Thymus (tissue), 11 donors: ENCODE measurements around the gene MLLT10. TPM values are rescaled to one million over a fixed set of nuclear protein-coding genes. Genes with fewer than 3 reads are reported as not detected.

Source experiments
- DNase-seq, 9 donors: peaks; one replicate each; pipeline ENCODE4 v3.0.0-alpha.2; 2013; ENCODE audit warnings: low spot score in 9 of 9, low read depth in 6 of 9, missing footprints in 1 of 9
- H3K27ac ChIP-seq, 2 donors: one replicate each; pipeline ENCODE4 v1.5.1; 2013; ENCODE audit warnings: control low read depth in 1 of 2, low read depth in 1 of 2, low read length in 1 of 2, mild to moderate bottlenecking in 1 of 2, moderate library complexity in 1 of 2
- H3K27me3 ChIP-seq, 2 donors: one replicate each; pipeline ENCODE4 v1.5.1; 2013; ENCODE audit warnings: low read length in 1 of 2; ENCODE audit not compliant: control insufficient read depth in 2 of 2, insufficient read depth in 1 of 2
- H3K36me3 ChIP-seq, 2 donors: one replicate each; pipeline ENCODE4 v1.5.1; 2013; ENCODE audit warnings: low read length in 1 of 2, mild to moderate bottlenecking in 1 of 2, moderate library complexity in 1 of 2; ENCODE audit not compliant: control insufficient read depth in 2 of 2, insufficient read depth in 2 of 2
- H3K4me1 ChIP-seq, 2 donors: one replicate each; pipeline ENCODE4 v1.5.1; 2013; ENCODE audit warnings: low read length in 2 of 2; ENCODE audit not compliant: control insufficient read depth in 2 of 2, insufficient read depth in 2 of 2
- H3K4me3 ChIP-seq, 2 donors: one replicate each; pipeline ENCODE4 v1.5.1; 2013; ENCODE audit warnings: low read length in 2 of 2, control low read depth in 1 of 2, mild to moderate bottlenecking in 1 of 2
- H3K9me3 ChIP-seq, 2 donors: one replicate each; pipeline ENCODE4 v1.5.1; 2013; ENCODE audit warnings: low read length in 1 of 2, mild to moderate bottlenecking in 1 of 2; ENCODE audit not compliant: control insufficient read depth in 2 of 2, insufficient read depth in 1 of 2
- WGBS: extraction: QIAGEN DNeasy Blood & Tissue Kit; methylation state at CpG from one replicate; pipeline ENCODE4 v1.1.7; 2013; 5-methylcytosine and 5-hydroxymethylcytosine counted together
- polyA plus RNA-seq: library from polyadenylated mRNA; stranded (reverse); fragments of 200-250 nt; gene quantifications from one replicate; pipeline ENCODE4 v1.2.3, GENCODE V29; 2013
- total RNA-seq: library from RNA; stranded (reverse); fragments of 120-200 nt; gene quantifications from one replicate; pipeline ENCODE4 v1.2.4, GENCODE V29; 2013
- donor health status: healthy.

Gene MLLT10
- total and polyA plus RNA-seq, 2 donors: 23.0 to 27.9 TPM

DNA sequence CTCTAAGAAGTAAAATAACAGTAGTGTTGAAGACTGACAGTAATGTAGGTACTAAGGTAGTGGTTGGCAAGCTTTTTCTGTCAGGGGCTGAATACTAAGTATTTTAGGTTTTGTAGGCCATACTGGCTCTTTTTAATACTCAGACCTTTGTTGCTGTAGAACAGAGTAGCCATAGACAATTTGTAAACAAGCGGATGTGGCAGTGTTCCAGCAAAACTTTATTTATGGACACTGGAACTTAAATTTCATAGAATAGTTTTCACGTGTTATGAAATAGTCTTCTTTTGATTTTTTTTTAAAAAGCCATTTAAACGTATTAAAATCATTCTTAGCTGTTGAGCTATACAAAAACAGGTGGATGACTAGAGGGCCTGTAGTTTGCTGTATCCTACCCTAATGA, 121.2 kb downstream of the MLLT10 start:
- no peaks in the 10 kb centered on the region for H3K27me3 ChIP-seq
- WGBS: 98% methylated on average over 3 of the region's 3 CpGs
- peaks cover 4 to 13% of the 10 kb centered on the region in 2 donors for H3K36me3 ChIP-seq
- no peaks in the 10 kb centered on the region for H3K4me1 ChIP-seq
- H3K27ac ChIP-seq: no peak overlapping the region
- no peaks in the 10 kb centered on the region for H3K9me3 ChIP-seq
- H3K4me3 ChIP-seq: no peak overlapping the region
- no peak for DNase-seq

DNA sequence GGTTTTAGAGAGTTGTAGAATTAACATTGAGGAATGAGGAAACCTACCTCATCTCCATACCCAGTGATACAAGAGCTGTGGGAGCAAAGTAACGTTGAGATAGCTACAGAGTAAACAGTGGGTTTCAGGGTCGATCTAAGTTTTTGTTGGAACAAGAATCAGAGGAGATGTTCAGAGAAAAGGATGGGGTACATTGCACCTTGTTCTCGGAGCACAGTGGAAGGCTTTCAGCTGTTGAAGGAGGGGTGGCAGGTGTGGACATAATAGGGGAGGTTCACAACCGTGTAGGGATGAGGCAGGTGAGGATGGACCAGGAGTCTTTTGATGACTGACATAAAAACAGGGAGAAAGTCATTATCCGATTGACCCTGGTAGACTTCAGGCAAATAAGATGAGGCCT, 121.7 kb downstream of the MLLT10 start:
- WGBS: 97% methylated on average over 5 of the region's 5 CpGs
- no peak overlapping the region for H3K27ac ChIP-seq
- no peaks in the 10 kb centered on the region for H3K4me1 ChIP-seq
- H3K4me3 ChIP-seq: no peak overlapping the region
- no peaks in the 10 kb centered on the region for H3K9me3 ChIP-seq
- H3K36me3 ChIP-seq: peaks cover 4 to 13% of the 10 kb centered on the region in 2 donors
- no peak for DNase-seq
- no peaks in the 10 kb centered on the region for H3K27me3 ChIP-seq

DNA sequence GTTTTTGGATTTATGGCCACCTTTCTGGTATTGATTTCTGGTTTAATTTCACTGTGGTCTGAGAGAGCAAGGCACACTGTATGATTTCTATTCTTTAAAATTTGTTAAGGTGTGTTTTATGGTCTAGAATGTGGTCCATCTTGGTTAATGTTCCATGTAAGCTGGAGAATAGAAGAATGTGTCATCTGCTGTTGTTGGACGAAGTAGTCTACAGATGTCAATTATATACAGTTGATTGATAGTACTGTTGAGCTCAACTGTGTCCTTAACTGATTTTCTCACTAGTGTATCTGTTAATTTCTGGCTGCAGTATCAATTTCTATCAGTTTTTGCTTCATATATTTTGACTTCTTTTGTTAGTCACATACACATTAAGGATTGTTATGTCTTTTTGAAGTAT, 127.1 kb downstream of the MLLT10 start:
- H3K4me1 ChIP-seq: peaks cover 0 to 3% of the 10 kb centered on the region in 2 donors
- 96% methylated on average over 1 of the region's 1 CpG for WGBS
- no peak overlapping the region for H3K27ac ChIP-seq

DNA sequence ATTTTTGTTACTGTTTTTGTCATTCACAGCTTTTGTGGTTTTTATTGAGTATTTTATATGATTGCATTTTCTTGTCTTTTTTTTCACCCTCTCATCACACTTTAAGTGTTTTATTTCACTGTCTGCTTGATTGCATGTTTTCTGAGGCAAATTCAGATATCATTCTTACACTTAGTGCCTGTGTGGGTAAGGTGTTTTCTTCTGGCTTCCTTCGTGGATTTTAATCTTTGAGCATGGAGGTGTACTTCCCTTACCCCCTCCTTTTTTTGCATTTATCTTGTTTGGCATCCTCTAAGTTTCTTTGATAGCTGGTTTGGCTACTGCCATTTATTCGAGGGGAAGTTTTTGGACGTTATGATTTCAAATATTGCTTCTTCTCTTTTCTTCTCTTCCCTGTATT, 127.9 kb downstream of the MLLT10 start:
- WGBS: 38% methylated on average over 3 of the region's 3 CpGs
- Histone ChIP-seq H3K4me1 (peaks cover 0 to 3% of the 10 kb centered on the region in 2 donors), H3K9me3 (no peaks in the 10 kb centered on the region), H3K36me3 (peaks cover 4 to 10% of the 10 kb centered on the region in 2 donors), H3K27ac (no peak overlapping the region), H3K4me3 (no peak overlapping the region), H3K27me3 (no peaks in the 10 kb centered on the region)
- no peak for DNase-seq

More for the DNA sequence above, 127.1 kb downstream of the MLLT10 start:
- peaks cover 4 to 10% of the 10 kb centered on the region in 2 donors for H3K36me3 ChIP-seq
- no peaks in the 10 kb centered on the region for H3K27me3 ChIP-seq
- no peak for DNase-seq
- no peaks in the 10 kb centered on the region for H3K9me3 ChIP-seq
- no peak overlapping the region for H3K4me3 ChIP-seq

DNA sequence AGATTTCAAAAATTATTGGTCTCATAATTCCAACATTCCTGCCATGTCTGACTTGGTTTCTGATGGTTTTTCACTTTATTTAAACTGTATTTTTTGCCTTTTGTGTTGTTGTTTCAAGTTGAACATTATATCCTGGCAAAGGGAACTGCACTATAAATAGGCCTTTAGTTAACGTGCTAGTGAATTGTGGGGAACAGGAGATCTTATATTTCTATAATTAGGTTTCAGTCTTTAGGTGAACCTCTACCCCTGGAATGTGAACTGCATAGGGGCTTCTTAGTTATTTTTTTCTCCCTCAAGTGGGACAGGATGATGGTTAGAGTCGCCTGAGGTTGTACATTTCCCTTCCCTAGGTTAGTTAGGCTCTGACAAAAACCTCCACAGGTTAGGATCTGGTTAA, 128.6 kb downstream of the MLLT10 start:
- Histone ChIP-seq H3K4me1 (peaks cover 0 to 3% of the 10 kb centered on the region in 2 donors), H3K4me3 (no peak overlapping the region), H3K27me3 (no peaks in the 10 kb centered on the region), H3K27ac (no peak overlapping the region), H3K36me3 (peaks cover 4 to 10% of the 10 kb centered on the region in 2 donors), H3K9me3 (no peaks in the 10 kb centered on the region)
- 80% methylated on average over 2 of the region's 2 CpGs for WGBS
- no peak for DNase-seq

DNA sequence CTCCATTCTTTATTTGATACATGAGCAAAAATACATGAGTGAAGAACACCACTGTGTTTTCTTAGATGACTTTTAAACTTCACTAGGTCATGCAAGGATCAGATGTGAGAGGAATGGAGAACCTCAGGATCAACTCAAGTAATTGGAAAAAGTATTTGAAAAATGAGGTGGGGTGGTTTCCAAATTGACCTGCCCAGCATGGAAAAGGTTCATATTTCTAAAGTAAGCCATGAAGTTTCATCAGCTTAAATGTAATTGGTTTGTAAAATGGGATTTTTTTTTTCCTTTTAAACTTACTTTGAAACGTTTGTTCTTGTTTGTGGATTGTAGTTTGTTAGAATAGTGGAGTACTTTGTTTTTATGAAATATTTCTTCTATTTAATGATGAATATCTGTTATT, 134.8 kb downstream of the MLLT10 start:
- Histone ChIP-seq H3K27ac (no peak overlapping the region), H3K9me3 (no peaks in the 10 kb centered on the region), H3K4me1 (no peaks in the 10 kb centered on the region), H3K4me3 (no peak overlapping the region), H3K36me3 (peaks cover 11 to 17% of the 10 kb centered on the region in 2 donors), H3K27me3 (no peaks in the 10 kb centered on the region)
- 92% methylated on average over 1 of the region's 1 CpG for WGBS
- no peak for DNase-seq

DNA sequence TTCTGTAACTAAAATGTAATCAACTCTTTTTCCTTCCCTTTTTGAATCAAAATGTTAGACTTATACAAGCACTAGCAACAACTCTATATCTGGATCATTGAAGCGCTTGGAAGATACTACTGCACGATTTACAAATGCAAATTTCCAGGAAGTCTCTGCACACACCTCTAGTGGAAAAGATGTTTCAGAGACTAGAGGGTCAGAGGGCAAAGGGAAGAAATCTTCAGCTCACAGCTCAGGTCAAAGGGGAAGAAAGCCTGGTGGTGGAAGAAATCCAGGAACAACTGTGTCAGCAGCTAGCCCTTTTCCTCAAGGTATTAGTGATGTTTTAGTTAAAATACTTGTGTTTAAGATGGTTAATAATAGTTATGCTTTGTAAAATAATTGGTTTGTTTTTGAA, 136.4 kb downstream of the MLLT10 start:
- H3K27ac ChIP-seq: no peak overlapping the region
- WGBS: 96% methylated on average over 2 of the region's 2 CpGs

DNA sequence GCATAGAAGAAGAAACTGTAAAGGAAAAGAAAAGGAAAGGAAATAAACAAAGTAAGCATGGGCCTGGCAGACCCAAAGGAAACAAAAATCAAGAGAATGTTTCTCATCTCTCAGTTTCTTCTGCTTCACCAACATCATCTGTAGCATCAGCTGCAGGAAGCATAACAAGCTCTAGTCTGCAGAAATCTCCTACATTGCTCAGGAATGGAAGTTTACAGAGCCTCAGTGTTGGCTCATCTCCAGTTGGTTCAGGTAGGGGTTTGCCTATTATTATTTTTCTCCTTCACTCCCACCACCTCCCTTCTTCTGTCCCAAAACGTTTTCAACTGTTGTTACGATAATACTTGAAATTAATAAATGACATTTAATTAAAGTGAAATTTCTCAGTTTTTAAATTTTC, 139.6 kb downstream of the MLLT10 start:
- Histone ChIP-seq H3K36me3 (peaks cover 10 to 13% of the 10 kb centered on the region in 2 donors), H3K4me1 (no peaks in the 10 kb centered on the region), H3K9me3 (no peaks in the 10 kb centered on the region), H3K27me3 (no peaks in the 10 kb centered on the region), H3K27ac (no peak overlapping the region), H3K4me3 (no peak overlapping the region)
- DNase-seq: no peak
- WGBS: 93% methylated on average over 2 of the region's 2 CpGs

More for the DNA sequence above, 136.4 kb downstream of the MLLT10 start:
- no peaks in the 10 kb centered on the region for H3K9me3 ChIP-seq
- no peak for DNase-seq
- no peak overlapping the region for H3K4me3 ChIP-seq
- peaks cover 9 to 13% of the 10 kb centered on the region in 2 donors for H3K36me3 ChIP-seq
- H3K4me1 ChIP-seq: no peaks in the 10 kb centered on the region
- no peaks in the 10 kb centered on the region for H3K27me3 ChIP-seq

DNA sequence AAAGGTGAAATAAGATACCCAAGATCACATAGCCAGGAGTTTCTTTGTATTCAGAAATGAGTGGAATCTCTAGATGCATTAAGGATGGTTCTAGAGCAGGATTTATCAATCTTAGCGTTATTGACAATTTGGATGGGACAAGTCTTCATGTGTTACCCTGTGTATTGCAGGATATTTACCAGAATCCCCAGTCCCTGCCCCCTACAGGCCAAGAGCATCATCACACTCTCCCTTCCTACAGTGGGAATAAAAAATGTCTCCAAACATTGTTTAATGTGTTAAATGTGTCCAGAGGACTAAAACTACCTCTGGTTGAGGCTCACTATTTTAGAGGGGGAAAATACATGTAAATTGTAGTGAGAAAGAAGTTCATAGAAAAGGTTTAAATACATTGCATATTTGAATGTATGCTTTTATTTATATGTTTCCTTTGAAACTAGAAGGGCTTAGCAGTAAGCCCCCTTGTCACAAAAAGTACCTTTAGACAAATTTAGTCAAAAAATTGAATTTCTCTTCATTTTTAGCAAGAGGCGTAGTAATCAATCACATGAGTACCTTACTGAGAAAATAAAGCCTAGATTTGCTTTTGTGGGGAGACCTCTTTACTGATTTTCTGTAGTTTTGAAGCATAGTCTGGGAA, 141.2 kb downstream of the MLLT10 start:
- Histone ChIP-seq H3K4me1 (no peaks in the 10 kb centered on the region), H3K36me3 (peaks cover 10 to 13% of the 10 kb centered on the region in 2 donors), H3K4me3 (no peak overlapping the region), H3K27ac (no peak overlapping the region), H3K9me3 (no peaks in the 10 kb centered on the region), H3K27me3 (no peaks in the 10 kb centered on the region)
- WGBS: 96% methylated on average over 2 of the region's 2 CpGs
- DNase-seq: peak in 6 of 9 donors; percentile 13 to 59 (median 28)
